GM12878 (cell line): ENCODE data around the gene MRPS27. TPM values are rescaled to one million over a fixed set of nuclear protein-coding genes. Genes with fewer than 3 reads are reported as not detected.

Source experiments
- ATAC-seq: fragments of 200-7000 bp; cut with Tn5 transposase; 3 replicates; pipeline ENCODE4 v1.9.1; 2020; ENCODE audit warnings: mild to moderate bottlenecking, moderate library complexity
- BruUV-seq: library from RNA; stranded (reverse); fragments of 400-500 nt; replicated peaks from 2 replicates; lab custom pipeline; 2021; lab: Mats Ljungman, UMichigan
- CTCF ChIA-PET: fragments of 300-600 bp; sonication (Branson Sonifier 250); formaldehyde crosslinking; extraction: SDS; loops from one replicate; lab custom pipeline; 2021; ENCODE audit warnings: inconsistent platforms; lab: Yijun Ruan, JAX
- POLR2A ChIA-PET: fragments of 350-600 bp; formaldehyde crosslinking; extraction: SDS; loops from one replicate; lab custom pipeline; 2021; ENCODE audit warnings: inconsistent platforms; lab: Charles Lee
- RAD21 ChIA-PET: fragments of 300-600 bp; sonication (Branson Sonifier 250); formaldehyde crosslinking; loops from one replicate; lab custom pipeline; 2023; ENCODE audit warnings: antibody characterized with exemption; ENCODE audit not compliant: unreplicated experiment; lab: Charles Lee
- SMC1A ChIA-PET: fragments of 300-600 bp; sonication (Branson Sonifier 250); formaldehyde crosslinking; loops from one replicate; lab custom pipeline; 2023; ENCODE audit not compliant: unreplicated experiment, uncharacterized antibody; lab: Charles Lee
- DNase-seq: peaks from one replicate; pipeline ENCODE4 v3.0.0-alpha.2; 2011; ENCODE audit warnings: low read depth, low spot score
- FAIRE-seq: peaks from 3 replicates; lab custom pipeline; 2011; peaks lifted over from hg19 to GRCh38; lab: Jason Lieb, UNC
- H2AFZ ChIP-seq: 2 replicates; pipeline ENCODE4 v1.6.0; 2011; ENCODE audit warnings: low read depth, low read length, control low read depth; ENCODE audit not compliant: control insufficient read depth
- H3K27ac ChIP-seq: 2 replicates; pipeline ENCODE4 v1.5.1; 2011; ENCODE audit warnings: control low read depth; ENCODE audit not compliant: control insufficient read depth, insufficient read depth
- H3K27me3 ChIP-seq, 2 experiments: replicated peaks in 1 of 2; 2 replicates each; pipeline versions ENCODE4 v1.6.0 to v1.6.1; 2011; ENCODE audit warnings: low read length in 1 of 2; ENCODE audit not compliant: control insufficient read depth in 2 of 2, insufficient read depth in 2 of 2
- H3K36me3 ChIP-seq, 2 experiments: 2 replicates each; pipeline ENCODE4 v1.5.1; 2011; ENCODE audit warnings: low read length in 1 of 2; ENCODE audit not compliant: control insufficient read depth in 2 of 2, insufficient read depth in 2 of 2
- H3K4me1 ChIP-seq: 2 replicates; pipeline ENCODE4 v1.6.1; 2011; ENCODE audit warnings: mild to moderate bottlenecking, low read length, moderate library complexity, mixed read lengths; ENCODE audit not compliant: control insufficient read depth, insufficient read depth
- H3K4me2 ChIP-seq: 2 replicates; pipeline ENCODE4 v1.6.0; 2011; ENCODE audit warnings: control low read depth; ENCODE audit not compliant: control insufficient read depth, insufficient read depth
- H3K4me3 ChIP-seq: fragments of 200-600 bp; sonication (generic); 2 replicates; pipeline ENCODE4 v1.5.1; 2016
- H3K79me2 ChIP-seq: 2 replicates; pipeline ENCODE4 v1.6.0; 2011; ENCODE audit warnings: low read length; ENCODE audit not compliant: control insufficient read depth, insufficient read depth
- H3K9ac ChIP-seq: 2 replicates; pipeline ENCODE4 v1.8.0; 2011; ENCODE audit warnings: low read length, control low read depth, mixed read lengths; ENCODE audit not compliant: control insufficient read depth, insufficient read depth
- H3K9me3 ChIP-seq: replicated peaks from 3 replicates; pipeline ENCODE4 v1.5.1; 2011; ENCODE audit warnings: mild to moderate bottlenecking, low read length; ENCODE audit not compliant: control insufficient read depth, insufficient read depth
- H4K20me1 ChIP-seq: 2 replicates; pipeline ENCODE4 v1.6.0; 2011; ENCODE audit not compliant: control insufficient read depth, insufficient read depth
- BCL11A ChIP-seq: IDR thresholded peaks from 2 replicates; pipeline ENCODE4 v1.6.1; 2011; ENCODE audit warnings: low read depth, low read length
- BCLAF1 ChIP-seq: fragments of 450-650 bp; IDR thresholded peaks from 2 replicates; pipeline ENCODE4 v1.6.1; 2017; ENCODE audit warnings: antibody characterized with exemption, mild to moderate bottlenecking, moderate library complexity
- ETV6 ChIP-seq, 2 experiments: fragments of 450-650 bp in 1 of 2; IDR thresholded peaks in 1 of 2; conservative IDR thresholded peaks in 1 of 2; 2 replicates each; pipeline ENCODE4 v1.6.1; 2014; ENCODE audit warnings: antibody characterized with exemption in 1 of 2, borderline replicate concordance in 1 of 2, low read depth in 1 of 2, mild to moderate bottlenecking in 1 of 2, moderate library complexity in 1 of 2
- HDAC6 ChIP-seq: fragments of 200-600 bp; sonication (generic); IDR thresholded peaks from one replicate; pipeline ENCODE4 v1.8.0; 2017; ENCODE audit warnings: antibody characterized with exemption; ENCODE audit not compliant: unreplicated experiment
- JUND ChIP-seq: IDR thresholded peaks from 2 replicates; pipeline ENCODE4 v1.6.1; 2012; ENCODE audit warnings: low read depth, mild to moderate bottlenecking, low read length, improper control_type of control experiment, moderate library complexity
- MLLT1 ChIP-seq: fragments of 450-650 bp; IDR thresholded peaks from 2 replicates; pipeline ENCODE4 v1.6.1; 2016; ENCODE audit warnings: mild to moderate bottlenecking
- NFYB ChIP-seq: IDR thresholded peaks from 2 replicates; pipeline ENCODE4 v1.6.1; 2011; ENCODE audit warnings: low read depth, mild to moderate bottlenecking, low read length, improper control_type of control experiment, moderate library complexity; ENCODE audit not compliant: insufficient read depth
- PAX8 ChIP-seq: fragments of 450-650 bp; IDR thresholded peaks from 2 replicates; pipeline ENCODE4 v1.6.1; 2017; ENCODE audit warnings: mild to moderate bottlenecking, moderate library complexity
- POLR2AphosphoS2 ChIP-seq: IDR thresholded peaks from 2 replicates; pipeline ENCODE4 v1.6.1; 2011; ENCODE audit warnings: low read depth, mild to moderate bottlenecking, low read length, improper control_type of control experiment, moderate library complexity
- POU2F2 ChIP-seq: IDR thresholded peaks from 3 replicates; pipeline ENCODE4 v1.6.1; 2011; ENCODE audit warnings: low read depth, mild to moderate bottlenecking, low read length, borderline replicate concordance
- RB1 ChIP-seq: fragments of 450-650 bp; formaldehyde crosslinking; IDR thresholded peaks from 2 replicates; pipeline ENCODE4 v1.6.1; 2017; ENCODE audit warnings: mild to moderate bottlenecking, borderline replicate concordance
- SIX5 ChIP-seq: IDR thresholded peaks from 2 replicates; pipeline ENCODE4 v1.6.1; 2011; ENCODE audit warnings: mild to moderate bottlenecking, low read depth, low read length, moderate library complexity; ENCODE audit not compliant: severe bottlenecking
- TAF1 ChIP-seq: IDR thresholded peaks from 2 replicates; pipeline ENCODE4 v1.6.1; 2011; ENCODE audit warnings: mild to moderate bottlenecking, low read depth, low read length, borderline replicate concordance
- TARDBP ChIP-seq: IDR thresholded peaks from 2 replicates; pipeline ENCODE4 v1.6.1; 2016; ENCODE audit warnings: borderline replicate concordance
- ZNF687 ChIP-seq: fragments of 450-650 bp; IDR thresholded peaks from 2 replicates; pipeline ENCODE4 v1.6.1; 2017; ENCODE audit warnings: mild to moderate bottlenecking, moderate library complexity
- WGBS: methylation state at CpG from one replicate; pipeline ENCODE4 v1.1.6; 2016; ENCODE audit warnings: low lambda C conversion rate; ENCODE audit not compliant: insufficient replicate concordance, insufficient coverage; ENCODE audit errors: missing lambda C conversion rate; 5-methylcytosine and 5-hydroxymethylcytosine counted together
- in situ Hi-C: fragments of 300-500 bp; cut with MboI; formaldehyde crosslinking; loops from 9 replicates; pipeline ENCODE4 v1.14.3; 2018; ENCODE audit warnings: mixed read lengths
- intact Hi-C: fragments of 100-400 bp; cut with micrococcal nuclease; formaldehyde crosslinking; loops from one replicate; pipeline ENCODE4 v1.14.2; 2022; ENCODE audit not compliant: unreplicated experiment
- polyA plus RNA-seq, 11 experiments: library from polyadenylated mRNA; depleted of rRNA in 4 of 11; unstranded in 6 of 11; stranded (reverse) in 5 of 11; fragments of >200 nt; fragmentation: Nextera tagmentation in 4 of 11; fragmentation: Illumina TruSeq in 1 of 11; extraction: Ambion mirVana in 4 of 11; extraction: Trizol in 1 of 11; gene quantifications; 1 replicate in 1 of 11; 2 replicates in 10 of 11; pipeline versions ENCODE4 v1.2.1 to v1.2.3, GENCODE V29; 2011 to 2016; ENCODE audit warnings: inconsistent platforms in 2 of 11, missing spikeins in 2 of 11, low read depth in 1 of 11
- total RNA-seq, 4 experiments: library from RNA; depleted of rRNA in 3 of 4; stranded (reverse); fragments of >200 nt in 3 of 4; fragmentation: Illumina TruSeq in 1 of 4; extraction: Trizol in 1 of 4; gene quantifications; 2 replicates each; pipeline versions ENCODE4 v1.2.1 to v1.2.3, GENCODE V29; 2013 to 2021

The MRPS27 gene
- total and polyA plus RNA-seq, 10 of the 15 experiments (the other 5 are each of a cell fraction or from before 2014, with no cell fraction given): 61.0 to 128 (median 93.0) TPM

- TF ChIP-seq ZNF687: no peak
- TF ChIP-seq BCL11A: no peak
- no peak for TF ChIP-seq PAX8
- TF ChIP-seq SIX5: no peak
- no peak for TF ChIP-seq RB1
Observed at GRCh38 chr5:72267685-72268084, 52.4 kb downstream of the MRPS27 start (continued).

- in situ Hi-C loops (no loop called here), intact Hi-C loops (loop anchor here (5.0 kb wide), 1 partner anchor 130 kb away; no protein-coding TSS in a partner anchor)
- ChIA-PET POLR2A (interaction anchor here (0.7 kb wide), 1 partner anchor 805 kb away, joined by 6 read pairs; no protein-coding TSS in a partner anchor), CTCF (interaction anchor here (1.4 to 7.1 kb wide), 2 partner anchors 16 to 19 kb away, joined by 7 to 59 read pairs; no protein-coding TSS in a partner anchor), RAD21 (no interaction called here), SMC1A (no interaction called here)
- peaks cover 0 to 13% of the 10 kb centered on the region in 2 experiments; a peak in 3 of 4 replicates for H3K36me3 ChIP-seq
- FAIRE-seq (no peak), ATAC-seq (no peak), DNase-seq (no peak)
- H3K4me1 ChIP-seq: no peaks in the 10 kb centered on the region
- H3K4me2 ChIP-seq: no peak overlapping the region
- H3K9me3 ChIP-seq: no peaks in the 10 kb centered on the region
- BruUV-seq: no TSS peak
- H3K27ac ChIP-seq: no peak overlapping the region
- H3K9ac ChIP-seq: no peak overlapping the region
- no peaks in the 10 kb centered on the region for H3K27me3 ChIP-seq
- H2AFZ ChIP-seq: no peak overlapping the region
- no peaks in the 10 kb centered on the region; the same call in 1 of the 2 replicates for H3K79me2 ChIP-seq
- no peaks in the 10 kb centered on the region for H4K20me1 ChIP-seq
- no peak overlapping the region for H3K4me3 ChIP-seq
- 92% methylated on average over 2 of the region's 2 CpGs for WGBS
- TF ChIP-seq TAF1 (no peak), BCLAF1 (no peak), ETV6 (conservative IDR thresholded peaks at IDR 0.05 in 1 of 2, IDR thresholded peaks at IDR 0.05 in 1 of 2; ENCODE audit: borderline replicate concordance in 1 of 2, low read depth in 1 of 2) (no peak), POLR2AphosphoS2 (no peak), MLLT1 (no peak), POU2F2 (no peak), TARDBP (no peak), JUND (no peak), NFYB (no peak), HDAC6 (no peak)
Observed at GRCh38 chr5:72266862-72267261, 53.2 kb downstream of the MRPS27 start.
